ENCODE data around the gene DLG2. TPM values are rescaled to one million over a fixed set of nuclear protein-coding genes. Genes with fewer than 3 reads are reported as not detected.
"Not testable (repeated sequence)": the region's sequence is repeated elsewhere in the genome, so short reads cannot be mapped to it uniquely, and the experiment has no call there.

DLG2 gene
- polyA plus RNA-seq, 1 experiment = 0.68 TPM

- DNase-seq (ENCODE audit: low read depth, low spot score) = no peak
- TF ChIP-seq CTCF (IDR thresholded peaks at IDR 0.05; ENCODE audit: low read depth, low read length) = no peak
- no peak overlapping the region for H3K4me3 ChIP-seq (ENCODE audit: low read depth, low read length)
- no peak overlapping the region for H3K27ac ChIP-seq (ENCODE audit: low read depth, low read length)
- POLR2A ChIA-PET = no interaction called here
- H3K9me3 ChIP-seq (ENCODE audit: control insufficient read depth, insufficient read depth, low read length) = no peaks in the 10 kb centered on the region
- no peaks in the 10 kb centered on the region for H3K27me3 ChIP-seq (ENCODE audit: control insufficient read depth, insufficient read depth, low read length)
- CTCF ChIA-PET = no interaction called here
Measured at GRCh38 chr11:84857746-84858145, 769.4 kb downstream of the DLG2 start.

- CTCF ChIA-PET = no interaction called here
- POLR2A ChIA-PET = no interaction called here
- Histone ChIP-seq H3K4me3 (ENCODE audit: low read depth, low read length) (no peak overlapping the region), H3K9me3 (ENCODE audit: control insufficient read depth, insufficient read depth, low read length) (no peaks in the 10 kb centered on the region), H3K27ac (ENCODE audit: low read depth, low read length) (no peak overlapping the region), H3K27me3 (ENCODE audit: control insufficient read depth, insufficient read depth, low read length) (no peaks in the 10 kb centered on the region)
- peak; percentile 3 for DNase-seq (ENCODE audit: low read depth, low spot score)
- no peak for TF ChIP-seq CTCF (IDR thresholded peaks at IDR 0.05; ENCODE audit: low read depth, low read length)
Measured at GRCh38 chr11:84855508-84856245, 771.5 kb downstream of the DLG2 start.

- no peak for DNase-seq (ENCODE audit: low read depth, low spot score)
- ChIA-PET CTCF (no interaction called here), POLR2A (no interaction called here)
- Histone ChIP-seq H3K9me3 (ENCODE audit: control insufficient read depth, insufficient read depth, low read length) (no peaks in the 10 kb centered on the region), H3K27me3 (ENCODE audit: control insufficient read depth, insufficient read depth, low read length) (no peaks in the 10 kb centered on the region), H3K4me3 (ENCODE audit: low read depth, low read length) (no peak overlapping the region), H3K27ac (ENCODE audit: low read depth, low read length) (no peak overlapping the region)
- TF ChIP-seq CTCF (IDR thresholded peaks at IDR 0.05; ENCODE audit: low read depth, low read length) = no peak
Measured at GRCh38 chr11:84854498-84854880, 772.7 kb downstream of the DLG2 start.

- Histone ChIP-seq H3K27me3 (ENCODE audit: control insufficient read depth, insufficient read depth, low read length) (no peaks in the 10 kb centered on the region), H3K4me3 (ENCODE audit: low read depth, low read length) (no peak overlapping the region), H3K9me3 (ENCODE audit: control insufficient read depth, insufficient read depth, low read length) (no peaks in the 10 kb centered on the region), H3K27ac (ENCODE audit: low read depth, low read length) (no peak overlapping the region)
- POLR2A ChIA-PET = no interaction called here
- CTCF ChIA-PET = no interaction called here
- DNase-seq (ENCODE audit: low read depth, low spot score) = no peak
- no peak for TF ChIP-seq CTCF (IDR thresholded peaks at IDR 0.05; ENCODE audit: low read depth, low read length)
Measured at GRCh38 chr11:84853841-84854497, 773.2 kb downstream of the DLG2 start.

GRCh38 chr11:84847842-84848241 lies 779.3 kb downstream of the DLG2 start:
- Histone ChIP-seq H3K9me3 (ENCODE audit: control insufficient read depth, insufficient read depth, low read length) (no peaks in the 10 kb centered on the region), H3K27me3 (ENCODE audit: control insufficient read depth, insufficient read depth, low read length) (no peaks in the 10 kb centered on the region), H3K4me3 (ENCODE audit: low read depth, low read length) (no peak overlapping the region), H3K27ac (ENCODE audit: low read depth, low read length) (no peak overlapping the region)
- TF ChIP-seq CTCF (IDR thresholded peaks at IDR 0.05; ENCODE audit: low read depth, low read length) = no peak
- CTCF ChIA-PET = no interaction called here
- no peak for DNase-seq (ENCODE audit: low read depth, low spot score)
- POLR2A ChIA-PET = no interaction called here

- H3K27me3 ChIP-seq (ENCODE audit: control insufficient read depth, insufficient read depth, low read length); H3K9me3 ChIP-seq (ENCODE audit: control insufficient read depth, insufficient read depth, low read length); DNase-seq (ENCODE audit: low read depth, low spot score); POLR2A ChIA-PET; H3K4me3 ChIP-seq (ENCODE audit: low read depth, low read length); H3K27ac ChIP-seq (ENCODE audit: low read depth, low read length); CTCF ChIA-PET: not testable (repeated sequence)
Measured at GRCh38 chr11:84840201-84840600, 786.9 kb downstream of the DLG2 start.
